Neuronal stem cell (in vitro differentiated cells): ENCODE results near the gene SKOR2.

Experiments
- DNase-seq: peaks from one replicate; pipeline ENCODE4 v3.0.0-alpha.2; 2013; ENCODE audit warnings: low spot score
- H2AFZ ChIP-seq: one replicate; pipeline ENCODE4 v1.6.1; 2013; ENCODE audit warnings: mild to moderate bottlenecking, low read length, inconsistent platforms
- H2AK5ac ChIP-seq: 2 replicates; pipeline ENCODE4 v1.6.1; 2013; ENCODE audit warnings: low read depth, mild to moderate bottlenecking, inconsistent platforms, low read length, moderate library complexity, mixed read lengths
- H2BK120ac ChIP-seq: 2 replicates; pipeline ENCODE4 v1.6.1; 2013; ENCODE audit warnings: low read depth, mild to moderate bottlenecking, inconsistent platforms, low read length, moderate library complexity, mixed read lengths
- H2BK12ac ChIP-seq: one replicate; pipeline ENCODE4 v1.6.1; 2013; ENCODE audit warnings: low read length, inconsistent platforms
- H2BK15ac ChIP-seq: 2 replicates; pipeline ENCODE4 v1.6.1; 2013; ENCODE audit warnings: mild to moderate bottlenecking, low read length, inconsistent platforms, mixed read lengths
- H2BK5ac ChIP-seq: one replicate; pipeline ENCODE4 v1.6.1; 2013; ENCODE audit warnings: inconsistent platforms, mild to moderate bottlenecking, low read length, moderate library complexity
- H3K14ac ChIP-seq: one replicate; pipeline ENCODE4 v1.6.1; 2013; ENCODE audit warnings: low read length, inconsistent platforms
- H3K18ac ChIP-seq: 2 replicates; pipeline ENCODE4 v1.6.1; 2013; ENCODE audit warnings: low read length, inconsistent platforms
- H3K23ac ChIP-seq: 2 replicates; pipeline ENCODE4 v1.6.1; 2013; ENCODE audit warnings: low read depth, mild to moderate bottlenecking, mixed read lengths, low read length, inconsistent platforms; ENCODE audit not compliant: poor library complexity
- H3K27ac ChIP-seq: replicated peaks from 3 replicates; pipeline ENCODE4 v1.5.1; 2013; ENCODE audit warnings: low read length, inconsistent platforms
- H3K27me3 ChIP-seq, 3 experiments: 2 replicates each; pipeline ENCODE4 v1.6.1; 2013; ENCODE audit warnings: low read length in 3 of 3, mild to moderate bottlenecking in 2 of 3, inconsistent platforms in 1 of 3, low read depth in 1 of 3, mixed read lengths in 1 of 3, moderate library complexity in 1 of 3; ENCODE audit not compliant: control insufficient read depth in 3 of 3, insufficient read depth in 3 of 3
- H3K36me3 ChIP-seq, 2 donors: replicated peaks in 1 of 2; 2 replicates each; pipeline ENCODE4 v1.6.1; 2013; ENCODE audit warnings: low read length in 2 of 2; ENCODE audit not compliant: control insufficient read depth in 2 of 2, insufficient read depth in 2 of 2
- H3K4ac ChIP-seq: 2 replicates; pipeline ENCODE4 v1.6.1; 2013; ENCODE audit warnings: inconsistent platforms, mild to moderate bottlenecking, low read length, moderate library complexity
- H3K4me1 ChIP-seq, 2 donors: 1 replicate in 1 of 2; 2 replicates in 1 of 2; pipeline ENCODE4 v1.6.1; 2013; ENCODE audit warnings: low read length in 2 of 2, low read depth in 1 of 2; ENCODE audit not compliant: control insufficient read depth in 2 of 2, insufficient read depth in 1 of 2
- H3K4me2 ChIP-seq: one replicate; pipeline ENCODE4 v1.6.1; 2013; ENCODE audit warnings: mild to moderate bottlenecking, low read length, inconsistent platforms; ENCODE audit not compliant: insufficient read depth, poor library complexity, severe bottlenecking
- H3K4me3 ChIP-seq, 2 donors: 2 replicates each; pipeline ENCODE4 v1.5.1; 2013; ENCODE audit warnings: low read length in 2 of 2, mild to moderate bottlenecking in 2 of 2, inconsistent platforms in 1 of 2, moderate library complexity in 1 of 2
- H3K79me1 ChIP-seq: one replicate; pipeline ENCODE4 v1.6.1; 2013; ENCODE audit warnings: low read depth, mild to moderate bottlenecking, inconsistent platforms, low read length, moderate library complexity
- H3K9ac ChIP-seq: one replicate; pipeline ENCODE4 v1.6.1; 2013; ENCODE audit warnings: mild to moderate bottlenecking, low read depth, low read length, inconsistent platforms; ENCODE audit not compliant: poor library complexity
- H3K9me3 ChIP-seq, 2 donors: replicated peaks in 1 of 2; 2 replicates each; pipeline versions ENCODE3 to v1.6.1; 2013; ENCODE audit warnings: low read length in 2 of 2, mild to moderate bottlenecking in 2 of 2, inconsistent platforms in 1 of 2, low read depth in 1 of 2, mixed read lengths in 1 of 2, moderate library complexity in 1 of 2; ENCODE audit not compliant: control insufficient read depth in 2 of 2, insufficient read depth in 1 of 2
- H4K8ac ChIP-seq: one replicate; pipeline ENCODE4 v1.6.1; 2013; ENCODE audit warnings: low read depth, mild to moderate bottlenecking, inconsistent platforms, low read length, moderate library complexity
- H4K91ac ChIP-seq: one replicate; pipeline ENCODE4 v1.6.1; 2013; ENCODE audit warnings: low read length, low read depth, mild to moderate bottlenecking, inconsistent platforms; ENCODE audit not compliant: poor library complexity
- WGBS, 2 donors: extraction: QIAGEN DNeasy Blood & Tissue Kit; methylation state at CpG; one replicate each; pipeline ENCODE4 v1.1.7; 2013; ENCODE audit warnings: missing lambda C conversion rate in 2 of 2, mixed read lengths in 1 of 2; ENCODE audit not compliant: insufficient read length in 2 of 2, insufficient replicate concordance in 1 of 2; ENCODE audit errors: extremely low coverage in 2 of 2; 5-methylcytosine and 5-hydroxymethylcytosine counted together

Gene SKOR2

GRCh38 chr18:47248604-47249313 lies 2.7 kb downstream of the SKOR2 start:
- H3K4me3 ChIP-seq, result peak overlapping the region in 1 of 2 donors; percentile 44

DNA sequence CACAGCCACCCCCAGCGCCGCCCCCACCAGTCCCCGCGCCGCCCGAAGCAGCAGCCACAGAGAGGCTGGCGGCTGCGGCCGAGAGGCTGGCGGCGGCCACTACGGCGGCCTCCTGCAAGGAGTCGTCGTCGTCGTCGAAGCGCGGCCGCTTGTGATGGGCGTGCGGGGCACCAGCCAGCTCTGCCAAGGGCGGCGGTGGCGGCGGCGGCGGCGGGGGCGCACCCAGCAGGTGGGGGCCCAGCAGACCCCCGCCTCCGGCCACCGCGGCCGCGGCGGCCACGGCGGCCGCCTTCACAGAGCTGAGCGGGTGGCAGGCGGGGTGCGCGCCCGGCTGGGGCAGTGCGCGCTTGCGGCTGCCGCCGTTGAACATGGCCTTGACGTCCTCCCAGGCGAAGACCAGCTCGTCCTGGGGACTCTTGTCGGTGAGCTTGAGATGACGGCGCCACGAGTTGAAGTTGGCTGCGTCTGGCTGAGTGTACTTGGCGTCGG lies 3.3 kb downstream of the SKOR2 start:
- H3K4me1 ChIP-seq, result peaks cover 0 to 4% of the 10 kb centered on the region in 2 donors
- H2AFZ ChIP-seq, result no peak overlapping the region
- WGBS, 2 donors, result no CpG with 5 or more reads among the region's 61 CpGs

More at GRCh38 chr18:47248604-47249313, 2.7 kb downstream of the SKOR2 start:
- no peak overlapping the region for H4K8ac ChIP-seq
- H3K4me1 ChIP-seq, result peaks cover 0 to 4% of the 10 kb centered on the region in 2 donors
- H3K27me3 ChIP-seq, result peaks cover 45 to 94% (median 76%) of the 10 kb centered on the region in 3 experiments
- no peak overlapping the region for H2AFZ ChIP-seq
- H2BK12ac ChIP-seq, result peak overlapping the region; percentile 88
- H3K4ac ChIP-seq, result no peak overlapping the region
- peak overlapping the region; percentile 15 for H2AK5ac ChIP-seq
- no peak overlapping the region for H4K91ac ChIP-seq
- H3K23ac ChIP-seq, result peak overlapping the region; percentile 98
- no CpG with 5 or more reads among the region's 62 CpGs for WGBS, 2 donors
- H3K36me3 ChIP-seq, result no peaks in the 10 kb centered on the region
- H3K14ac ChIP-seq, result peak overlapping the region; percentile 65
- H2BK15ac ChIP-seq, result peak overlapping the region; percentile 54
- H3K18ac ChIP-seq, result peak overlapping the region; percentile 63
- no peak overlapping the region for H2BK120ac ChIP-seq
- H3K27ac ChIP-seq, result no peak overlapping the region
- H2BK5ac ChIP-seq, result no peak overlapping the region
- H3K79me1 ChIP-seq, result peaks cover 6% of the 10 kb centered on the region
- DNase-seq, result no peak
- peaks cover 8 to 14% of the 10 kb centered on the region in 2 donors for H3K9me3 ChIP-seq
- H3K4me2 ChIP-seq, result no peak overlapping the region
- H3K9ac ChIP-seq, result peak overlapping the region; percentile 68

DNA sequence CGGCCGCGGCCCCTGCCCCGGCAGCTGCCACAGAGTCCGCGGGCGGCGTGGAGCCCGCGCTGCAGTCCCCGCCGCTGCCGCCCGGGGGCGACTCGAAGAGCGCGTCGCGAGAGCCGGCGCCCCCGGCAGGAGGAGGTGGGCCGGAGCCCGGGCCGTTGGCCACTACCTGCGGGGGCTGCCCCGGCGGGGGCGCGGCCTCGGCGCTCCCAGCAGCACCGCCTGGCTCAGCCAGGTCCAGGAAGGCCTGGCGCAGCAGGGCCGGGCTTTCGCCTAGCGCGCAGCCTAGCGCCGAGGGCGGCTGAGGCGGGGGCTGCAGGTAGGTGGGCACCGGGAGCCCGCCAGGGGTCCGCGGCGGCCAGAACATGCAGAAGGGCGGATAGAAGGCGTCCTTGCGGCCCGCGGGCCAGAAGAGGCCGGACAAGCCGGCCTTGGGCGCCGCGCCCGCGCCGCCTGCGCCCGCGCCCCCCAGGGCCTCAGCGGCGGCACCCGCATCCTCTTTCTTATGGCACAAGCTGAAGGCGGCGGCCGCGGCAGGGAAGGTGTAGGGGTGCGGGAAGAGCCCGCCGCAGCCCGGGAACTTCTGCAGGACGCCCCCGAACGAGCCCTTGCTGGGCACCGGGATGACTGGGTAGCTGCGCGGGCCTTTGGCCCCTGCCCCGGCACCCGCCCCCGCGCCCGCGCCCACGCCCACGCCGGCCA lies 3.9 kb downstream of the SKOR2 start:
- no peak for DNase-seq

More for the DNA sequence above, 3.3 kb downstream of the SKOR2 start:
- Histone ChIP-seq H3K27me3 (peaks cover 43 to 94% (median 71%) of the 10 kb centered on the region in 3 experiments), H3K79me1 (peaks cover 6% of the 10 kb centered on the region), H3K4me2 (no peak overlapping the region), H2BK5ac (no peak overlapping the region), H2BK120ac (no peak overlapping the region), H3K27ac (no peak overlapping the region), H2AK5ac (no peak overlapping the region), H3K14ac (no peak overlapping the region), H3K36me3 (no peaks in the 10 kb centered on the region), H3K4me3 (peak overlapping the region in 1 of 2 donors; percentile 44), H3K4ac (no peak overlapping the region), H4K8ac (no peak overlapping the region), H2BK15ac (no peak overlapping the region), H3K9ac (no peak overlapping the region), H2BK12ac (peak overlapping the region; percentile 14), H4K91ac (no peak overlapping the region), H3K23ac (peak overlapping the region; percentile 98), H3K9me3 (peaks cover 8 to 14% of the 10 kb centered on the region in 2 donors), H3K18ac (peak overlapping the region; percentile 63)
- no peak for DNase-seq

DNA sequence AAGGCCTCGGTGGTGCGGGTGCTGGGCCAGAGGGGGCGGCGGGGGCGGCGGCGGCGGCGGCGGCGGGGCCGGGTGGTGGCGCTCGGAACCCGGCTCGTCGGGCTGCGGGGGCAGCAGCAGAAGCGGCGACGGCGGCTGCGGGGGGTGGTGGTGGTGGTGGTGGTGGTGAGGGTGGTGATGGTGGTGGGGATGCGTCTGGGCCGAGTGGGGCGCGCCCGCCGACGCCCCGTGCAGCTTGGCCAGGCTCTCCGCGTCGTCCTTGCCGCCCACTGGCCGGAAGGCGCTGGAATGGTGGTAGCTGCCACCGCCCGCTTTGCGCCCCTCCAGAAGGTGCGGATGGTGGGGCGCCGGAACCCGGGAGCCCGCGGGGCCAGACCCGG lies 4.4 kb downstream of the SKOR2 start:
- peaks cover 0 to 4% of the 10 kb centered on the region in 2 donors for H3K4me1 ChIP-seq
- peaks cover 6% of the 10 kb centered on the region for H3K79me1 ChIP-seq
- H2AFZ ChIP-seq, result peak overlapping the region; percentile 22
- H2BK15ac ChIP-seq, result peak overlapping the region; percentile 67
- no peak for DNase-seq
- no peak overlapping the region for H3K14ac ChIP-seq
- peak overlapping the region; percentile 97 for H3K18ac ChIP-seq
- H3K9ac ChIP-seq, result no peak overlapping the region
- no peak overlapping the region for H3K27ac ChIP-seq
- no peak overlapping the region for H3K4ac ChIP-seq
- H2AK5ac ChIP-seq, result peak overlapping the region; percentile 92
- H3K23ac ChIP-seq, result peak overlapping the region; percentile 55
- H3K27me3 ChIP-seq, result peaks cover 38 to 92% (median 59%) of the 10 kb centered on the region in 3 experiments
- no peak overlapping the region for H2BK12ac ChIP-seq
- no peaks in the 10 kb centered on the region for H3K36me3 ChIP-seq
- no CpG with 5 or more reads among the region's 47 CpGs for WGBS, 2 donors
- H3K4me3 ChIP-seq, result peak overlapping the region in 1 of 2 donors; percentile 74
- no peak overlapping the region for H4K91ac ChIP-seq
- no peak overlapping the region for H2BK5ac ChIP-seq
- H4K8ac ChIP-seq, result no peak overlapping the region
- peaks cover 8 to 14% of the 10 kb centered on the region in 2 donors for H3K9me3 ChIP-seq
- H2BK120ac ChIP-seq, result peak overlapping the region; percentile 81
- peak overlapping the region; percentile 66 for H3K4me2 ChIP-seq

More for the DNA sequence above, 3.9 kb downstream of the SKOR2 start:
- peaks cover 8 to 14% of the 10 kb centered on the region in 2 donors for H3K9me3 ChIP-seq
- H3K4ac ChIP-seq, result no peak overlapping the region
- H2AFZ ChIP-seq, result peak overlapping the region; percentile 22
- no peak overlapping the region for H3K14ac ChIP-seq
- H3K9ac ChIP-seq, result no peak overlapping the region
- no peak overlapping the region for H2BK5ac ChIP-seq
- peak overlapping the region; percentile 57 for H3K18ac ChIP-seq
- peak overlapping the region; percentile 66 for H3K4me2 ChIP-seq
- no peak overlapping the region for H4K8ac ChIP-seq
- peaks cover 41 to 94% (median 65%) of the 10 kb centered on the region in 3 experiments for H3K27me3 ChIP-seq
- H3K23ac ChIP-seq, result no peak overlapping the region
- H4K91ac ChIP-seq, result no peak overlapping the region
- H3K4me3 ChIP-seq, result peak overlapping the region in 1 of 2 donors; percentile 72
- H3K4me1 ChIP-seq, result peaks cover 0 to 4% of the 10 kb centered on the region in 2 donors
- H3K79me1 ChIP-seq, result peaks cover 6% of the 10 kb centered on the region
- no CpG with 5 or more reads among the region's 90 CpGs for WGBS, 2 donors
- H3K36me3 ChIP-seq, result no peaks in the 10 kb centered on the region
- H3K27ac ChIP-seq, result no peak overlapping the region
- no peak overlapping the region for H2BK12ac ChIP-seq
- H2BK120ac ChIP-seq, result no peak overlapping the region
- no peak overlapping the region for H2AK5ac ChIP-seq
- H2BK15ac ChIP-seq, result peak overlapping the region; percentile 67
